ENCODE measurements around the gene ASTE1. TPM values are rescaled to one million over a fixed set of nuclear protein-coding genes. Genes with fewer than 3 reads are reported as not detected.
A peak's percentile ranks its signal among the peaks of the same experiment; 100 is the strongest.

Gene ASTE1
- total and polyA plus RNA-seq, 2 donors (not counting 1 experiment from before 2014, with no cell fraction given) = 6.3 to 6.6 TPM

DNA sequence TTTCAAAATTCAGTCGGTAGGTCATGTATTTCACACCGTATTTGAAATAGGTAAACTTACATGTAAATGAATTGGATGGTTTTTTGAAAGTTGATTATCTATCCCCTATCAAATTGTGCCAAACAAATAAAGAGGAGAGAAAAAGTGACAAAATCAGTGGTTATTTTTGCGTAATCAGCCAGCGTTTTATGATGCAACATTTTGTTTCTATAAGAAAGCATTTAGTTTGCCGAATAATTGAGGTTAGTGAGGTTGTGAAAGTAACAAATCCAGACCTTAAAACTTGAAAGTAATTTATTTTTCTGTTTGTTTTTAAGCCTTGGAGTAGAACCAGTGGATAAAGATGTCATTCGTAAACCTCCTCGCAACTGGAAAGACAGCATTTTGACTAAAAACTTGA is 29.3 kb downstream of the ASTE1 start:
- H3K27ac ChIP-seq (ENCODE audit: insufficient read depth, low read length) = no peak overlapping the region
- H3K36me3 ChIP-seq (ENCODE audit: control insufficient read depth, insufficient read depth, low read length) = no peaks in the 10 kb centered on the region
- no peaks in the 10 kb centered on the region for H3K4me1 ChIP-seq (ENCODE audit: control insufficient read depth, extremely low read depth, insufficient read depth, low read length)
- H3K9me3 ChIP-seq (ENCODE audit: control insufficient read depth, insufficient read depth, low read depth, low read length) = no peaks in the 10 kb centered on the region
- H3K79me2 ChIP-seq (ENCODE audit: control insufficient read depth, insufficient read depth, low read length) = no peaks in the 10 kb centered on the region
- H3K4me3 ChIP-seq (replicated peaks in 1 of 4; ENCODE audit: control extremely low read depth in 1 of 4, insufficient read depth in 1 of 4, low read depth in 3 of 4, low read length in 4 of 4) = no peak overlapping the region
- H3K4me2 ChIP-seq (ENCODE audit: extremely low read depth, insufficient read depth, low read length) = no peak overlapping the region
- no peak overlapping the region for H3K9ac ChIP-seq (ENCODE audit: insufficient read depth, low read length)
- H3K27me3 ChIP-seq (ENCODE audit: control insufficient read depth, insufficient read depth, low read length) = no peaks in the 10 kb centered on the region
- no peak overlapping the region for H2AFZ ChIP-seq (ENCODE audit: low read length)
- no peaks in the 10 kb centered on the region for H4K20me1 ChIP-seq (ENCODE audit: control insufficient read depth, extremely low read depth, insufficient read depth, low read length)
- no peak for TF ChIP-seq EZH2 (IDR thresholded peaks at IDR 0.05; ENCODE audit: low read length, missing control alignments)
- DNase-seq (ENCODE audit: low read depth in 2 of 2) = peak in 1 of 2 donors; percentile 77

DNA sequence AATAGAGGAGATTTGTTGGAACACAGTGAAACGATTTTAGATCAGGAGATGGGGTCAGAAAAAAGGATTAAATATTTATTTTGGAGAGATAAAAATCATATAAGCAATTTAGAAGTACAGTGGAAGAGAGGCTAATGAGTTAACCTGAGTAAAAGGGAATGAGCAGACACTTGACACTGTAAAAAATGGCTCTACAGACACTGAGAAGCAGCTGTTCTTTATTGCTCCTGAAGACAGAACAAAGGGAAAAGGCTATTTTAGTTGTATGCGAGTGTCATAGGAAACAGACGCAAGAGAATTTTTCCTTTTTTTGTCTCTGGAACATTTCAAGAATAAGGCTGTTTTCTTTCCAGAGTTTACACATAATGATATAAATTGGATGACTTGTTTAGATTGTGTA is 34.3 kb downstream of the ASTE1 start:
- Histone ChIP-seq H3K4me3 (replicated peaks in 1 of 4; ENCODE audit: control extremely low read depth in 1 of 4, insufficient read depth in 1 of 4, low read depth in 3 of 4, low read length in 4 of 4) (no peak overlapping the region), H3K9ac (ENCODE audit: insufficient read depth, low read length) (no peak overlapping the region), H3K36me3 (ENCODE audit: control insufficient read depth, insufficient read depth, low read length) (no peaks in the 10 kb centered on the region), H4K20me1 (ENCODE audit: control insufficient read depth, extremely low read depth, insufficient read depth, low read length) (no peaks in the 10 kb centered on the region), H3K4me2 (ENCODE audit: extremely low read depth, insufficient read depth, low read length) (no peak overlapping the region), H3K9me3 (ENCODE audit: control insufficient read depth, insufficient read depth, low read depth, low read length) (no peaks in the 10 kb centered on the region), H3K4me1 (ENCODE audit: control insufficient read depth, extremely low read depth, insufficient read depth, low read length) (no peaks in the 10 kb centered on the region), H2AFZ (ENCODE audit: low read length) (no peak overlapping the region), H3K79me2 (ENCODE audit: control insufficient read depth, insufficient read depth, low read length) (no peaks in the 10 kb centered on the region), H3K27me3 (ENCODE audit: control insufficient read depth, insufficient read depth, low read length) (no peaks in the 10 kb centered on the region), H3K27ac (ENCODE audit: insufficient read depth, low read length) (no peak overlapping the region)
- TF ChIP-seq, protein P1, sequence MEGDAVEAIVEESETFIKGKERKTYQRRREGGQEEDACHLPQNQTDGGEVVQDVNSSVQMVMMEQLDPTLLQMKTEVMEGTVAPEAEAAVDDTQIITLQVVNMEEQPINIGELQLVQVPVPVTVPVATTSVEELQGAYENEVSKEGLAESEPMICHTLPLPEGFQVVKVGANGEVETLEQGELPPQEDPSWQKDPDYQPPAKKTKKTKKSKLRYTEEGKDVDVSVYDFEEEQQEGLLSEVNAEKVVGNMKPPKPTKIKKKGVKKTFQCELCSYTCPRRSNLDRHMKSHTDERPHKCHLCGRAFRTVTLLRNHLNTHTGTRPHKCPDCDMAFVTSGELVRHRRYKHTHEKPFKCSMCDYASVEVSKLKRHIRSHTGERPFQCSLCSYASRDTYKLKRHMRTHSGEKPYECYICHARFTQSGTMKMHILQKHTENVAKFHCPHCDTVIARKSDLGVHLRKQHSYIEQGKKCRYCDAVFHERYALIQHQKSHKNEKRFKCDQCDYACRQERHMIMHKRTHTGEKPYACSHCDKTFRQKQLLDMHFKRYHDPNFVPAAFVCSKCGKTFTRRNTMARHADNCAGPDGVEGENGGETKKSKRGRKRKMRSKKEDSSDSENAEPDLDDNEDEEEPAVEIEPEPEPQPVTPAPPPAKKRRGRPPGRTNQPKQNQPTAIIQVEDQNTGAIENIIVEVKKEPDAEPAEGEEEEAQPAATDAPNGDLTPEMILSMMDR (conservative IDR thresholded peaks at IDR 0.05 in 1 of 2, IDR thresholded peaks at IDR 0.05 in 1 of 2; ENCODE audit: low read depth in 1 of 2, low read length in 2 of 2) = no peak
- TF ChIP-seq EZH2 (IDR thresholded peaks at IDR 0.05; ENCODE audit: low read length, missing control alignments) = no peak
- DNase-seq (ENCODE audit: low read depth in 2 of 2) = no peak

DNA sequence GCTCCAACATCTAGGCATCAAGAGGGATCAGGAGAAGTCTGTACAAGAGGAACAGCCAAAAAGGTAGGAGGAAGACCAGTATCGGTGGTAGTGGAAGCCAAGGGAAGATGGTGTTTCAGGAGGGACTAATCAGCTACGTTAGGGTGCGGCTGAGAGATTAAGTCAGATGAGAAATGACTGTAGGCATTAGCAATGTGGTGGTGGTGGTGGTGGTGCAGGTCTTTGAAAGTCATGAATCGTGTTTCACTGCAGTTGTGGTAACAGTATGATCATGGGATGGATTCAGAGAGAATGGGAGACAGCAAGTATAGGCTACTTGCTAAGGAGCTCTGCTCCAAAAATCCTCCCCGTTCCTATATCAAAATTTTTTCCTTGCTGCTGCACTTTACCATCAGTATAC is 35.5 kb downstream of the ASTE1 start:
- Histone ChIP-seq H3K9me3 (ENCODE audit: control insufficient read depth, insufficient read depth, low read depth, low read length) (no peaks in the 10 kb centered on the region), H3K27ac (ENCODE audit: insufficient read depth, low read length) (no peak overlapping the region), H3K79me2 (ENCODE audit: control insufficient read depth, insufficient read depth, low read length) (no peaks in the 10 kb centered on the region), H3K4me2 (ENCODE audit: extremely low read depth, insufficient read depth, low read length) (no peak overlapping the region), H3K27me3 (ENCODE audit: control insufficient read depth, insufficient read depth, low read length) (no peaks in the 10 kb centered on the region), H3K9ac (ENCODE audit: insufficient read depth, low read length) (no peak overlapping the region), H4K20me1 (ENCODE audit: control insufficient read depth, extremely low read depth, insufficient read depth, low read length) (no peaks in the 10 kb centered on the region), H3K36me3 (ENCODE audit: control insufficient read depth, insufficient read depth, low read length) (no peaks in the 10 kb centered on the region), H3K4me1 (ENCODE audit: control insufficient read depth, extremely low read depth, insufficient read depth, low read length) (no peaks in the 10 kb centered on the region), H3K4me3 (replicated peaks in 1 of 4; ENCODE audit: control extremely low read depth in 1 of 4, insufficient read depth in 1 of 4, low read depth in 3 of 4, low read length in 4 of 4) (no peak overlapping the region), H2AFZ (ENCODE audit: low read length) (no peak overlapping the region)
- no peak for DNase-seq (ENCODE audit: low read depth in 2 of 2)
- TF ChIP-seq, protein P1 (conservative IDR thresholded peaks at IDR 0.05 in 1 of 2, IDR thresholded peaks at IDR 0.05 in 1 of 2; ENCODE audit: low read depth in 1 of 2, low read length in 2 of 2) = no peak
- TF ChIP-seq EZH2 (IDR thresholded peaks at IDR 0.05; ENCODE audit: low read length, missing control alignments) = no peak
